HG02885 (cell line): Measurements from ENCODE around the gene MAP4K4.

Experiments
- ATAC-seq: cut with Tn5 transposase; IDR thresholded peaks from one replicate; pipeline ENCODE4 v1.9.1; 2021; ENCODE audit warnings: mild to moderate bottlenecking; ENCODE audit not compliant: unreplicated experiment, poor library complexity

MAP4K4 gene

GRCh38 chr2:101781326-101781725, 83.8 kb downstream of the MAP4K4 start:
- ATAC-seq: peak; percentile 41

- peak; percentile 56 for ATAC-seq
Observed at GRCh38 chr2:101781791-101782426, 84.4 kb downstream of the MAP4K4 start.

GRCh38 chr2:101782427-101782792, 84.9 kb downstream of the MAP4K4 start:
- no peak for ATAC-seq

- no peak for ATAC-seq
Observed at GRCh38 chr2:101787097-101787496, 89.6 kb downstream of the MAP4K4 start.

- ATAC-seq: no peak
Observed at GRCh38 chr2:101788565-101788964, 91.1 kb downstream of the MAP4K4 start.

GRCh38 chr2:101788995-101789970, 91.8 kb downstream of the MAP4K4 start:
- no peak for ATAC-seq

- ATAC-seq: no peak
Observed at GRCh38 chr2:101790416-101790815, 92.9 kb downstream of the MAP4K4 start.

GRCh38 chr2:101790857-101791256, 93.3 kb downstream of the MAP4K4 start:
- no peak for ATAC-seq

GRCh38 chr2:101792208-101792607, 94.7 kb downstream of the MAP4K4 start:
- ATAC-seq: no peak

- no peak for ATAC-seq
Observed at GRCh38 chr2:101793277-101793969, 95.9 kb downstream of the MAP4K4 start.

GRCh38 chr2:101794141-101794540, 96.6 kb downstream of the MAP4K4 start:
- no peak for ATAC-seq

- ATAC-seq: no peak
Observed at GRCh38 chr2:101795033-101795432, 97.5 kb downstream of the MAP4K4 start.

- ATAC-seq: no peak
Observed at GRCh38 chr2:101796825-101797600, 99.5 kb downstream of the MAP4K4 start.

- ATAC-seq: no peak
Observed at GRCh38 chr2:101801496-101801895, 104.0 kb downstream of the MAP4K4 start.

- no peak for ATAC-seq
Observed at GRCh38 chr2:101802329-101802728, 104.8 kb downstream of the MAP4K4 start.

- no peak for ATAC-seq
Observed at GRCh38 chr2:101803128-101803527, 105.6 kb downstream of the MAP4K4 start.

- ATAC-seq: no peak
Observed at GRCh38 chr2:101803945-101804696, 106.6 kb downstream of the MAP4K4 start.

- ATAC-seq: no peak
Observed at GRCh38 chr2:101805152-101806088, 107.9 kb downstream of the MAP4K4 start.
